ENCODE results near the gene ATP6V1B1.

- no peak for TF ChIP-seq CTCF (optimal IDR thresholded peaks at IDR 0.05 in 1 of 3, IDR thresholded peaks at IDR 0.05 in 1 of 3, conservative IDR thresholded peaks at IDR 0.05 in 1 of 3; ENCODE audit: extremely low read depth in 1 of 3, insufficient read depth in 2 of 3, low read length in 3 of 3)
- TF ChIP-seq EZH2 (IDR thresholded peaks at IDR 0.05; ENCODE audit: low read length) = no peak
Observed at GRCh38 chr2:71003396-71003795, 67.7 kb downstream of the ATP6V1B1 start.

Measured in keratinocyte (primary cell).